SK-N-SH (cell line): ENCODE data around the gene LARGE1.

Experiments used
- CTCF ChIP-seq: fragments of 200-600 bp; sonication (generic); IDR thresholded peaks from 2 replicates; pipeline ENCODE4 v1.6.1; 2017; ENCODE audit warnings: antibody characterized with exemption, mild to moderate bottlenecking, moderate library complexity
- EP300 ChIP-seq, 2 experiments: IDR thresholded peaks; 2 replicates each; pipeline versions ENCODE4 v1.4.0 to v1.6.1; 2012; ENCODE audit warnings: borderline replicate concordance in 1 of 2, low read depth in 1 of 2, low read length in 1 of 2
- FOXM1 ChIP-seq: IDR thresholded peaks from 2 replicates; pipeline ENCODE4 v1.4.0; 2012; ENCODE audit warnings: low read depth, mild to moderate bottlenecking
- IRF3 ChIP-seq: fragments of 150-350 bp; IDR thresholded peaks from 2 replicates; pipeline ENCODE4 v1.6.1; 2016; ENCODE audit warnings: mild to moderate bottlenecking, low read depth, low read length
- NFIC ChIP-seq: IDR thresholded peaks from 2 replicates; pipeline ENCODE4 v1.4.0; 2012; ENCODE audit warnings: borderline replicate concordance
- POLR2AphosphoS5 ChIP-seq: IDR thresholded peaks from 2 replicates; pipeline ENCODE4 v1.6.1; 2012; ENCODE audit warnings: low read depth, low read length
- RFX5 ChIP-seq: IDR thresholded peaks from 2 replicates; pipeline ENCODE4 v1.6.1; 2012; ENCODE audit warnings: mild to moderate bottlenecking, improper control_type of control experiment, low read length
- TCF12 ChIP-seq: IDR thresholded peaks from 2 replicates; pipeline ENCODE4 v1.4.0; 2012
- YY1 ChIP-seq: IDR thresholded peaks from 2 replicates; pipeline ENCODE4 v1.4.0; 2012; ENCODE audit warnings: low read depth, mild to moderate bottlenecking
- TF ChIP-seq, protein P1 (sequence below): IDR thresholded peaks from 2 replicates; pipeline ENCODE4 v1.6.1; 2012; ENCODE audit warnings: mild to moderate bottlenecking, low read depth, low read length, moderate library complexity

DNA sequence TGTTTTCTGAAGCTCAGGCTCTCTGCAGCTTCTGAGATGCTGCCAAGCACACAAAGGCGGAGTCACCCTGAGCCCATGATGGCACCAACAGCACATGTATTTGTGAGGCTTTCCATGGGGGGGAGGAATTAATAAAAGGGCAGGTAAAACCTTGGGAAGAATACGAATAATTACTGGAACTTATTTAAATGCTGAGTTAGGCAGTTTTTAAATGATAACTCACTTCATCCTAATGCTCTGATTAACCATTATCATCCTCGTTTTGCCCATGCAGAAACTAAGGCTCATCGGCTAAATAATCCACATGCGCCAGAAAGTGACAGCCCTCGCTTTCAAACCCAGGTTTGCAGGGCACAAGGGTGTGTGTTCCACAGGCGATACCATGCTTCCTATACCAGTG lies 35.4 kb downstream of the LARGE1 start:
- TF ChIP-seq POLR2AphosphoS5 = no peak
- TF ChIP-seq CTCF = no peak
- no peak for TF ChIP-seq YY1
- TF ChIP-seq, protein P1, sequence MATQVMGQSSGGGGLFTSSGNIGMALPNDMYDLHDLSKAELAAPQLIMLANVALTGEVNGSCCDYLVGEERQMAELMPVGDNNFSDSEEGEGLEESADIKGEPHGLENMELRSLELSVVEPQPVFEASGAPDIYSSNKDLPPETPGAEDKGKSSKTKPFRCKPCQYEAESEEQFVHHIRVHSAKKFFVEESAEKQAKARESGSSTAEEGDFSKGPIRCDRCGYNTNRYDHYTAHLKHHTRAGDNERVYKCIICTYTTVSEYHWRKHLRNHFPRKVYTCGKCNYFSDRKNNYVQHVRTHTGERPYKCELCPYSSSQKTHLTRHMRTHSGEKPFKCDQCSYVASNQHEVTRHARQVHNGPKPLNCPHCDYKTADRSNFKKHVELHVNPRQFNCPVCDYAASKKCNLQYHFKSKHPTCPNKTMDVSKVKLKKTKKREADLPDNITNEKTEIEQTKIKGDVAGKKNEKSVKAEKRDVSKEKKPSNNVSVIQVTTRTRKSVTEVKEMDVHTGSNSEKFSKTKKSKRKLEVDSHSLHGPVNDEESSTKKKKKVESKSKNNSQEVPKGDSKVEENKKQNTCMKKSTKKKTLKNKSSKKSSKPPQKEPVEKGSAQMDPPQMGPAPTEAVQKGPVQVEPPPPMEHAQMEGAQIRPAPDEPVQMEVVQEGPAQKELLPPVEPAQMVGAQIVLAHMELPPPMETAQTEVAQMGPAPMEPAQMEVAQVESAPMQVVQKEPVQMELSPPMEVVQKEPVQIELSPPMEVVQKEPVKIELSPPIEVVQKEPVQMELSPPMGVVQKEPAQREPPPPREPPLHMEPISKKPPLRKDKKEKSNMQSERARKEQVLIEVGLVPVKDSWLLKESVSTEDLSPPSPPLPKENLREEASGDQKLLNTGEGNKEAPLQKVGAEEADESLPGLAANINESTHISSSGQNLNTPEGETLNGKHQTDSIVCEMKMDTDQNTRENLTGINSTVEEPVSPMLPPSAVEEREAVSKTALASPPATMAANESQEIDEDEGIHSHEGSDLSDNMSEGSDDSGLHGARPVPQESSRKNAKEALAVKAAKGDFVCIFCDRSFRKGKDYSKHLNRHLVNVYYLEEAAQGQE = no peak
- no peak for TF ChIP-seq EP300 (IDR thresholded peaks at IDR 0.05; ENCODE audit: borderline replicate concordance in 1 of 2, low read depth in 1 of 2, low read length in 1 of 2)
- TF ChIP-seq IRF3 = no peak
- no peak for TF ChIP-seq TCF12
- TF ChIP-seq RFX5 = no peak
- TF ChIP-seq NFIC = no peak
- TF ChIP-seq FOXM1 = no peak
